Measurements from ENCODE around the gene OCA2. TPM values are rescaled to one million over a fixed set of nuclear protein-coding genes. Genes with fewer than 3 reads are reported as not detected.
A peak's percentile ranks its signal among the peaks of the same experiment; 100 is the strongest.

Gene OCA2
- total and polyA plus RNA-seq, 2 of the 8 experiments (the other 6 are each of a cell fraction or from before 2014, with no cell fraction given), result 0.20 TPM

DNA sequence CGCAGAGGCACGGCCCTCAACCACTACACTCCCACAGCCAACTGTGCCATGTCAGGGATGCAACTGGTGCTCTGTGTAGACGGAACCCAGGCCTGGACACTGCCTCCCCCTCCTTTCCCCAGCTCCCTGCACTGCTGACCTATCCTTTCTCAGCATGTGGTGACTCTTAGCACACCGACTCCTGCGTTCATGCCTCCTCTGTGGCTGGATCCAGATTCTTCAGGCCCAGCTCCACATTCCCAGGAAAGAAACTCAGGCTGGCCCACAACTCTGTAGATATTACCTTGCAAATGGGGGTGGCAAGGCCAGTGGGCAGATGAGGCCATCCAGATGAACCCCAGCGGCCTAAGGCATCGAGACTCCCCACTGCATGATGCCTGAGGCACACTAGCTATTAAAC lies 272.7 kb downstream of the OCA2 start:
- Histone ChIP-seq H2BK12ac (ENCODE audit: low read depth, low read length) (no peak overlapping the region), H2BK120ac (replicated peaks; ENCODE audit: low read depth, low read length) (no peak overlapping the region), H4K20me1 (replicated peaks in 1 of 2; ENCODE audit: control insufficient read depth in 1 of 2, insufficient read depth in 2 of 2, low read length in 2 of 2) (peaks cover 0 to 3% of the 10 kb centered on the region in 2 experiments), H2BK5ac (ENCODE audit: low read depth, low read length) (no peak overlapping the region), H3K79me1 (ENCODE audit: low read depth, low read length) (no peaks in the 10 kb centered on the region), H3K9ac (replicated peaks in 1 of 4; ENCODE audit: extremely low read depth in 1 of 4, low read depth in 3 of 4, low read length in 3 of 4) (no peak overlapping the region), H3K18ac (ENCODE audit: extremely low read depth, low read length) (no peak overlapping the region), H2AFZ (ENCODE audit: low read length) (no peak overlapping the region), H2BK15ac (ENCODE audit: low read length) (peak overlapping the region; percentile 53; the same call in 1 of the 2 replicates), H2BK20ac (ENCODE audit: low read length) (no peak overlapping the region), H3K36me3 (ENCODE audit: control insufficient read depth in 2 of 4, insufficient read depth in 4 of 4, low read length in 3 of 4) (no peaks in the 10 kb centered on the region), H4K8ac (ENCODE audit: extremely low read depth, insufficient read depth, low read length) (no peak overlapping the region), H4K91ac (replicated peaks; ENCODE audit: insufficient read length, low read length) (peak overlapping the region; percentile 25), H3K4me2 (ENCODE audit: insufficient read depth in 1 of 2, low read depth in 2 of 2, low read length in 2 of 2) (no peak overlapping the region), H3K4me1 (replicated peaks in 1 of 4; ENCODE audit: control insufficient read depth in 3 of 4, insufficient read depth in 4 of 4, low read length in 3 of 4) (no peaks in the 10 kb centered on the region; a peak in 1 of 7 replicates), H3K27me3 (replicated peaks in 1 of 4; ENCODE audit: control insufficient read depth in 3 of 4, extremely low read depth in 1 of 4, insufficient read depth in 3 of 4, low read length in 3 of 4) (no peaks in the 10 kb centered on the region; a peak in 1 of 7 replicates), H4K5ac (ENCODE audit: insufficient read length, low read depth, low read length) (no peak overlapping the region), H3K9me3 (ENCODE audit: insufficient read depth in 2 of 2, low read depth in 1 of 2, low read length in 1 of 2) (no peaks in the 10 kb centered on the region), H3K4me3 (ENCODE audit: extremely low read depth in 1 of 4, insufficient read depth in 2 of 4, low read depth in 3 of 4, low read length in 4 of 4) (no peak overlapping the region), H3K79me2 (ENCODE audit: control insufficient read depth in 1 of 2, insufficient read depth in 2 of 2, low read length in 2 of 2) (no peaks in the 10 kb centered on the region), H3K23ac (ENCODE audit: insufficient read length) (no peak overlapping the region), H3K4ac (replicated peaks; ENCODE audit: insufficient read length, low read depth, low read length) (no peak overlapping the region), H3K56ac (replicated peaks; ENCODE audit: insufficient read length, low read depth, low read length) (no peak overlapping the region), H3K14ac (ENCODE audit: insufficient read length) (no peak overlapping the region), H2AK5ac (ENCODE audit: low read depth, low read length) (no peak overlapping the region), H3K27ac (ENCODE audit: low read depth, low read length) (no peak overlapping the region), H3K23me2 (ENCODE audit: low read depth, low read length) (no peaks in the 10 kb centered on the region)
- 48% methylated on average over 7 of the region's 7 CpGs; no CpG with 5 or more reads in 1 of the 2 experiments for WGBS, 2 experiments (ENCODE audit: extremely low coverage in 1 of 2, insufficient coverage in 1 of 2, insufficient read length in 1 of 2, insufficient replicate concordance in 2 of 2, low coverage in 1 of 2, low lambda C conversion rate in 2 of 2, missing lambda C conversion rate in 1 of 2)
- ChIA-PET CTCF (ENCODE audit: partially characterized antibody) (interaction anchor here (0.8 to 1.5 kb wide), 4 partner anchors 9 to 300 kb away, joined by 3 to 7 read pairs (median 4); no protein-coding TSS in a partner anchor), POLR2A (ENCODE audit: partially characterized antibody) (no interaction called here)
- TF ChIP-seq JUN (IDR thresholded peaks at IDR 0.05; ENCODE audit: low read depth, low read length) (no peak), BACH1 (IDR thresholded peaks at IDR 0.05; ENCODE audit: low read length) (no peak), E2F6 (IDR thresholded peaks at IDR 0.05) (no peak), KDM5A (IDR thresholded peaks at IDR 0.05; ENCODE audit: low read length) (no peak), CHD2 (IDR thresholded peaks at IDR 0.05; ENCODE audit: low read length) (no peak), TBP (IDR thresholded peaks at IDR 0.05; ENCODE audit: low read depth, low read length) (no peak), RNF2 (IDR thresholded peaks at IDR 0.05; ENCODE audit: borderline replicate concordance, low read depth, low read length, missing control alignments, poor library complexity, severe bottlenecking) (no peak), KDM4A (IDR thresholded peaks at IDR 0.05; ENCODE audit: low read depth, low read length, severe bottlenecking) (no peak), SIRT6 (IDR thresholded peaks at IDR 0.05; ENCODE audit: low read length) (no peak), RFX5 (IDR thresholded peaks at IDR 0.05; ENCODE audit: borderline replicate concordance, low read depth, low read length) (no peak), FOSL1 (IDR thresholded peaks at IDR 0.05; ENCODE audit: insufficient read depth, low read depth, low read length) (no peak), SP1 (IDR thresholded peaks at IDR 0.05; ENCODE audit: low read depth, low read length) (no peak), SRF (IDR thresholded peaks at IDR 0.05; ENCODE audit: low read depth, low read length) (no peak), GTF2F1 (IDR thresholded peaks at IDR 0.05; ENCODE audit: borderline replicate concordance, low read depth, low read length) (no peak)
- DNase-seq (ENCODE audit: low read depth in 1 of 2, low spot score in 2 of 2), result no peak
- no peak for FAIRE-seq

Data from H1 (cell line).